AG08396 (cell line): ENCODE data around the gene LRRC46.

Experiments used
- DNase-seq: peaks from one replicate; pipeline ENCODE4 v3.0.0; 2012; ENCODE audit warnings: low spot score, mixed read lengths

LRRC46 gene

DNA sequence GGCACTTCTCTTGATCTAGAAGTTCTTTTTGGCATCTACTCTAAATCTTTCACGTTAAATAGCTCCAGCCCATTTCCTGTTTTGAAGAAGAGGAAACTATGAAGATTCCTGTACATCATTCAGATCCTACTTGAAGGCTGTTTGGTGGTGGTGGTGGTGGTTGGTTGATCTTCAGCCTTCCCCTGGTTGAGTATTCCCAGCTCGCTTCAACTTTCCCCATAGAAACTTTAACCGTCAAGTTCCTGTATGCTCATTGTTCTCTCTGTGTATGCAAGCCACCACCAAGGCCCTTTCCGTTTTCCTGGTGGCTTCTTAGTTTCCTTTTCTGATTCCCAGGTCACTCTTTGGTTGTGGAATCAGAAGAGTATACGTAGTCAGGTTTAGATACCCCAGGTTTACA, 3.3 kb downstream of the LRRC46 start:
- DNase-seq: no peak

DNA sequence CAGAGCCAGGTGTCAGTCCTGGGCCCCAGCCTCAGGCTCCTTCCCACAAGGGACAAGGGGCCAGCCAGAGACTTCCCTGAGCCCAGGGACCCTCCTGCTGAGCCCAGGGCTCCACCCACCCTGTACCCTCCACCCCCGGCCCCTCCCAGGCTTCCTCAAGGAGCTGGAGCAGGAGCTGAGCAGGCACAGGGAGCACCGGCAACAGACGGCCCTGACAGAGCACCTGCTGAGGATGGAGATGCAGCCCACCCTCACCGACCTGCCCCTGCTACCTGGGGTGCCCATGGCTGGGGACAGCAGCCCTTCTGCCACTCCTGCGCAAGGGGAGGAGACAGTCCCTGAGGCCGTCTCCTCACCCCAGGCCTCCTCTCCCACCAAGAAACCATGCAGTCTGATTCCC, 5.1 kb downstream of the LRRC46 start:
- DNase-seq: no peak

DNA sequence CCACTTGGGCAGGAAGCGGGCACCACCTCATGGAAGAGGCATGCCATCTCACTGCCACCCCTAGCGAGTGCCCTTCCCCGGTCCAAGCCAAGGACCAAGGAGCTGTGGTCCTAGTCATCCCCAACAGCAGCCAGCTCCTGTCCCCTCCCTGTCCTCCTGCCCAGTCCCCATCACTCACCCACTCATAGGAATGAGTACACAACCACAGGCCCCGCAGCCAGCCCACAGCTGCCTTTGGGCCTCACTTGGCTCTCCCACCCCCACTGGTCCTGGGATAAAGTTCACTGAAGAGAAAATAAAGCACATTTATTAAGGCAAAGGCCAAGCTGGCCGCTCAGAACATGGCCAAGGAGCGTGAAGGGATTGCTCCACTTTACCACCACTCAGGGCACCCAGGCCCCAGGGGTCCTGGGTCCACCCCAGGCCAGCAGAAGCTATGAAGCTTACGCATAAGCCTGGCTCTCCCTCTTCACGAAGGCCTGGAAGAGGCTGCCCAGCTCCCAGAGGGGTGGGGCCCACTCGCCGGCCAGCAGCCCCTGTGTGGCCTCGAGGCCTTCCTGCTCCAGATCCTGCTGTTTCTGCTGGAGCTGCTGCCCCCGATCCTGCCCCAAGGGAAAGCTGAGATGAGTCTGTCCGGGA, 6.0 kb downstream of the LRRC46 start:
- no peak for DNase-seq

DNA sequence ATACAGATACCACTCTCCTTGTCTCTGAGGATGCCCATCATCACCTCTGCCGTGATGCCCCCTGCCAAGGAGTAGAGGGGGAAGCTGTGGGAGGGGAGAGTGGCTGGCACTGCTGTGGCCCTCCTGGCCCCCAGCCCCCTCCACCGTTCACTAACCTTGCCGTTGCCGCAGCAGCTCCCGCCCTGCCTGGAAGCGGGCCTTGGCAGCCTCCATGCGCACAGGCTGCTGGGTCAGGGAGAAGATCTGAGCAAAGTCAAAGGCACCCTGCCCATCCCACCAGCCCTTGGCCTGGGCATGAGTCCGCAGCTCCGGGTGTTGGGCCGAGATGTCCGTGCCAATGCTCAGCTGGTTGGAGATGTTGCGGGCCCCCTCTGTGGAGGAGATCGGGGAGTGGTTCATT, 7.2 kb downstream of the LRRC46 start:
- no peak for DNase-seq

DNA sequence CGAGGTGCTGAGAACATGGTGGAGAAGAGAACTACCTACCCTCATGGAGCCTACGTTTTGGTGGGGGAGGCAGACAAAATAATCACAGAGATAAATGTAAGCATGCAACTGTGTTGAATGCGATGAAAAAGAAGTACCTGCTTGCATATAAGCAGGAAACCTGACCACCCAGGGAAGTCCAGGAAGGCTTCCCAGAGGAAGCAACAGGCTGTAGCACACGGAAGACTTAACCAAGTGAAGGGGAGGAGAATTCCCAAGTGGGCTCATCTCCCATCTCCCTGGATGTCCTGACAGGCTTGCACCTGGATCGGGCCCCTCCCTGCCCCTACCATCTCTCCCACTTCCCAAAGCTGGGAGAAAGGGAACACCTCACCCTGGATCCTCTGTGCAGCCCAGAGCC, 7.6 kb downstream of the LRRC46 start:
- DNase-seq: no peak

DNA sequence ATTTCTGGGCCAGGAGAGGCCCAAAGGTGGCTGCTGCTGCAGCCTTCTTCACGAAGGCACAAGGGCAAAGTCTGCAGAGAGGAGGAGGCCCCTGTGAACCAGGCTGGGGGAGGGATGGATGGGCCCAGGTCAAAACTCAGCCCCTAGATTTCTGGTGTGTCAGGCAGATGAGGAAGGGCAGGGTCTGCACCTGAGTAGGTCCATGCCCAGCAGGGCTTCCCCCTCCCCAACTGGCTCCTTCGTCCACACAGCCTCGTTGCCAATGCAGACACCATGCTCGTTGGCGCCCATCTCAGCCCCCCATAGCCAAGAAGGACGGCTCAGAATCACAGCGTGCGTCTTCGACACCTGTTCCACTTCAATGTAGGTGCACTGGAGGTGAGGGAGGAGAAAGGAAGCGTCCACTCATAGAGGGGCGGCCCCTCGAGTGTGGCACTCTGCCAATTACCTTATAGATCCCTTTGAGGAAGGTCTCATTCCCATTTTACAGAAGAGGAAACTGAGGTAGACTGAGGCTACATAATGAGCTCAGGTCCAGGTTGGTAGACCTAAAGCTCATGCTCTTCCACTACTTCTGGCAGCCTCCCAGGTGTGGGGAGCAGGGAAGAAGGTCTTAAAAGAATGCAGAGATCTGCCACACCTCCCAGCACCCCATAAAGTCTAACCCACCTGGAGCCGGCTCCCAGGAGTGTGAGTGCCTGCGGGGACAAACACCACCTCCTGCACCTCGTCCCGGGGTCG, 8.7 kb downstream of the LRRC46 start:
- no peak for DNase-seq

DNA sequence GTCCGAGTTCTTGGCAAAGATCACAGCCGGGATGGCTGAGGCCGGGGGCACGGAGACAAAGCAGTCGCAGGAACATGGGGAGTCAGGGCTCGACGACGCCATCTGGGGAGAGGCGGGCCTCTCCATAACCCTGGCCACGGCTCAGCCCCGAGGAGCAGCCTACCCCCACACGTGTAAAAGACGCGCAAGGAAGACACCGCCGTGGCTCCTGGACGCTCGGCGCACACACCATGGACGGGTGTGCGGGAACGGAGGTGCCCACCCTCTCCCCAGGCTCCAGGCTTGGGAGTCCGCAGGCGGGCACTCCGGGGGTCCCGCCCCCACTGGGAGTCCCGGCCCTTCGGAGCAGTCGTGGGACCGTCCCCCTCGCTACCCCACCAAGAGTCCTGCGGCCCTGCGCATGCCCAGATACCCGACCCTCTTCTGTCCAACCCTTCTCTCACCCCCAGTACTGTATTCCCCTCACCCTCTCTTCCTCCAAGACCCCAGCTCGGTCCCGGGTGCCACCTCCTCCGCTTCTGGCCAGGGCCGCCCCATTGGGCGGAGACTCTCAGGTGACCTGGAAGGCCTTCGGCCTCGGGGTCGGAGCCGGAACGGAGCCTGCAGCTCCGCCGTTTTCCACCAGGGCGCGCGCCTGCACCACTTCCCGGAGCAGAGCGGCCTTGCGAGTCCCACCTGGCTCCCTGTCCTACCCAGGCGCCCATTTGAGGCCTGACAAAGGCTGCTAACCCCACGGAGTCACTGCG, 9.4 kb downstream of the LRRC46 start, which contains the start of gene SCRN2:
TSS of gene SCRN2 (minus strand) at position 532 of the 746 bp plus-strand sequence. CDS start at position 102, 430 bp downstream.
- peak; percentile 91 for DNase-seq

DNA sequence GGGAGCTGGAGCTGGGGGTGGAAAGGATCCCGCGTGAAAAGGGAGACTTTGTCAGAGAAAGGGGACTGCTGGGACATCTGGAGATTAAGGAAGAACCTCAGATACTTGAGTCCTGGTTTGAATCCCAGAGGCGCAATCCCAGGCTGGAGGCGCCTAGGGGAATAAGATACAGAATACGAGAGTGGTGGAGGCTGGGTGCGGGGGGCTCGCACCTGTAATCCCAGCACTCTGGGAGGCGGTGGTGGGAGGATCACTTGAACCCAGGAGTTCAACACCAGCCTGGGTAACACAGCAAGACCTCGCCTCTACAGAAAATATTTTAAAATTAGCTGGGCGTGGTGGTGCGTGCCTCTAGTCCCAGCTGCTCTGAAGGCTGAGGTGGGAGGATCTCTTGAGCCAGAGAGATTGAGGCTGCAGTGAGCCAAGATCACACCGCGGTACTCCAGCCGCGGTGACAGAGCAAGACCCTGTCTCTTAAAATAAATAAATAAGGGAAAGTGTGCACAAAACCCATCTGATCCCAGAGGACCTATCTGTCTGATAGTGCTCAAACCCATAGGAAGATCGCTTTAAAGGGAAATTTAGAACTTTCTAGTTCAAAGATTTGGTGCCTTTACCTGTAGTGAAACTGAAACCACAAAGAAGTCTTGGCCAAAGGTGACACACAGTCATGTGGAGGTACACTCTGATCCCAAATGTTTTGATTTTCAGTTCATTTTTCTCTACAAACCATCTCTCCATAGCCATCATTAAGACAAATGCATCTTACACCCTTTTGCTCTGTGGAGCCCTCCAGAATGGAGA, 10.2 kb downstream of the LRRC46 start:
- DNase-seq: no peak

DNA sequence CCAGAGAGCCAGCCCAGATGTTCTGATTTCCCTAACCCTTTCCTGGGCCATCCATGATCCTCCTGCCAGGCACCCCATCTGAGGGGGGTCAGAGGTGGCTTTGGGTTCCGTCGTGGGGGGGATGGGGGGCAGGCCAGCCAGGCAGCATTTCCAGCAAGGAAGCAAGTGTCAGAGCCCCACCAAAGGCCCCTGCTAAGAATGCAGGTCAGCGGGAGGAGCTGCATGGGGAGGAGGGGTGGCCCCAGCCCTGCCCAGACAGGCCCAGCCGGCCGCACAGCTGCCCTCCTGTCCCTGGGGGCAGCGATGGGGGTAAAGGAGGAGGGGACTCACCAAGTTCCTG, 11.9 kb downstream of the LRRC46 start:
- no peak for DNase-seq

DNA sequence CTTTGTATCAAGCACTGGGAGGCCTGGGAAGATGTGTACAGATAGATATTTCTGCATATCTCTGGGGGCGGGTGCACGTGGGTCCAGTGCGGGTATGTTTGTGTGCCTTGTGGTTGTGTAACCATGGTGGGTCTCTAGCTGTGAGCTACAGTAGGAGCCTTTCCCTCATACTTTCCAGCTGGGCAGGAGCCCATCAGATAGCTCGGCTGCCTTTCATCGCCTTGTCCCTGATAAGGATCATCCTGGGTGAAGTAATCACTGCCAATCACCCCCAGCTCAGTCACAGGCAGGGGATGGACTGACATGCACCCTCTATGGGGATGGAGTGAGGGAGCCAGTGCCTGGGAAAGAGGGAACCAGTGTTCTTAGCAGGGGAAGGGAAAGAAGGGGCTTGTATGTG, 12.8 kb downstream of the LRRC46 start:
- DNase-seq: no peak

DNA sequence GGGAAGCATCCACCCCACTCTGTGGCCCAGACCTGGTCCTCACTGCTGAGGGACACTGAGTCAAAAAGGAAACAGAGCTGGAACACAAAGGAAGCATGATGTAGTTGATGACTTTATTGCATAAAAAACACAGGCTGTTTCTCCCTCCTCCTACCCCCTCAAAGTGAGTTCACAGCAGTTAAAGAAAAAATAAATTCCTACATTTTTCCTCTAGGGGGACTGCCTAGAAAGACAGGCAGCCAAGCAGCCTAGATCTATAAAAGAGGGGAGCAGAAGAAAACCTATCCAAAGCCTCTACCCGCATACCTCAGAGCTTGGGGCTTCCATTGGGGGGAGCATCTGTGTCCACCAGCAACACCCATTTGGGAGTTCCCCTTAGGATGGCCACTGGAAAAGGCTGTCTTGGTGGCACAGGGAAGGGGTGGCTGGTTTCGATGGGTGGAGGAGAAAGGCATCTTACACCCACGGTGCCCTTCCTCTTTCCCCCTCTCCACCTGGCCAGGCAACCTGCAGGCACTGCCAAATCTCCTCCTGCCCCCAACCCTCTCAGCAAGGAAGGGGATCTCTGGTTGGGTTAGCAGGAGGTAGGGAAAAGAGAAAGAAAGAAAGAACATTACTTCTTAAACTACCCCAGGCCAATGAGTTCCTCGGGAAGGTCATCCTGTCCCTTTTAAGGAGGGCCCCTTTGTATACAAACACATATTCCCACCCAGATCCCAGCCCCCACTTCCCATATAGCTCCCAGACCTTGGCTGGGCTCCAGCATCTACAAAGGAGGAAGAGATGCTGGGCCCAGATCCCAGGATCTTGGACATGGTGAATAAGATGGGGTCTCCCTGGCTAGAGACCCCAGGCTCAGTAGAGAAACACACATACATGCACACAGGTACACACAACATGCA, 13.6 kb downstream of the LRRC46 start:
- DNase-seq: peak; percentile 67

DNA sequence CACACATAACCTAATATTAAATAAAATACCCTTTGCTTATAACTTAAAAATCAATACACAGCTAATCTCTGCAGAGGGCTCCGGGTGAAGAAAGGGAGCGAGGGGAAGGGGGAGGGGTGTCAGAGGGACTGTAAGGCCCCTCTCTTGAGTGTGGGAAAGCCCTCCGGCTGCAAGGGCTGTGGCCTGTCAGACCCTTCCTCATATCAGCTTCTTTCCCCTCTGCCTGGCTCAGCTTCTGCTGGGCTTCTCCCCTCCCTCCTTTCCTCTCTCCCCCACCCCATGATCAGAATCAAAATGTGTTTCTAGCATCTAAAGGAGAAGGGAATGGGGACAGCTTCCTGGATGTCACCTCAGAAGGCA, 14.2 kb downstream of the LRRC46 start:
- DNase-seq: no peak

DNA sequence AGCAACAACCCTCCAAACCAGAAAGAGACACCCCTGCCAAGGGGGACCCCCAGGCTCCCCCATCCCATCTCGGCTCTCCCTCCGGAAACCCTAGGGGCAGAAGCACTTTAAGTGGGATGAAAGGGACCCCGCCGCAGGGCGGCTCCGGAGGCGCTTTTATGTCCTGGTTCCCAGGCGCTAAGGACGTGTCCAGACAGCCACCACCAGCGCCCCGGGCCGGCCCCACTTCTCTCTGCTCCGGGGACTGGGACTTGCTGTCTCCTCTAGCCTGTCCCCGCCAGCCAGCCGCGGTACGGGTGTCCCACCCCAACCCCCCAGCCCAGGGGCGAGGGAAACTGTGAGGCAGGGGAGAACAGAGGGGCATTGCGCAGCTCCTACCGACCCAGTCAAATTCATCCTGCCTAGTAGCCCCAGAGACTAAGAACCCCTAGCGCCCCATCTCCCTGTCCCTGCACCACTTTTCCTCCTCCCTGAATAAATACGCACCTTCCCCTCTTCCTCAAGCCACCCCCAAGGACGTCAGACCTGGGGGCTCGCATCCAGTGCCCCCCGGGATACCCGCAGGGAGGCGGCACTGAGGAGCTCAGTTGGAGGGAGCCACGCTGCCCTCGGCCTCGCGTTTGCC, 15.4 kb downstream of the LRRC46 start:
- no peak for DNase-seq

DNA sequence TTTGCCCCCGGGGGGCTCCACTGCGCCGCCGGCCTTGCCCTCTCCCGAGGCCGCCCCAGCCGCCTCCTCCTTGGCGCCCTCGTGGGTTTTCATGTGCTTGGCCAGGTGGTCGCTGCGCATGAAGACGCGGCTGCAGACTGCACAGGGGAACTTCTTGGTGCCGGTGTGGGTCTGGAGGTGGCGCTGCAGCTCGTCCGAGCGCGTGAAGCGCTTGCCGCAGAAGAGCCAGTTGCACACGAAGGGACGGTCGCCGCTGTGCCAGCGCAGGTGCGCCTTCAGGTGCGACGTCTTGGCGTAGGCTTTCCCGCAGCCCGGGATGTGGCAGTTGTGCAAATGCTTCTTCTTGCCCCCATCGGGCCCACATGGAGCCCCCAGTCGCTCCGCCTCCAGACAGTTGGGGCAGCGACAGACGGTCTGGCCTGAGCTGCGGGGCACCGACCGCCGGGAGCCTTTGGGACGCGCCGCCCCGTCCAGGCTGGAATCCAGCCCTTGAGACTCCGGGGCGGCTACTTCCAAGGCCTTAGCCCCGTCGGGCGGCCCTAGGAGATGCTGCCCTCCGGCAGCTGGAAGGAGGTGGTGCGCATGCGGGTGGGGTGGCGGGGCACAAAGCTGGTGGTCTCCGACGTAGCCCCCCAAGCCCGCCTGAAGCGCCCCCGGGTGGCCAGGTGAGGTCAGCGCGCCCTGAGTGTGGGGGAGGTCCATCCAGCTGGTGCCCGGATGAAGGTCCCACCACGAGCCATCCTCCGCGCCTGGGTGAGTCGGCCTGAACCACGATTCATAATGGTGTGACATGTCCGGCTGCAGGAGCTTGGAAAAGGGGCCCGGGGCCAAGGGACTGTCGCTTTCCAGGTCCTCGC, 16.1 kb downstream of the LRRC46 start:
- DNase-seq: no peak

DNA sequence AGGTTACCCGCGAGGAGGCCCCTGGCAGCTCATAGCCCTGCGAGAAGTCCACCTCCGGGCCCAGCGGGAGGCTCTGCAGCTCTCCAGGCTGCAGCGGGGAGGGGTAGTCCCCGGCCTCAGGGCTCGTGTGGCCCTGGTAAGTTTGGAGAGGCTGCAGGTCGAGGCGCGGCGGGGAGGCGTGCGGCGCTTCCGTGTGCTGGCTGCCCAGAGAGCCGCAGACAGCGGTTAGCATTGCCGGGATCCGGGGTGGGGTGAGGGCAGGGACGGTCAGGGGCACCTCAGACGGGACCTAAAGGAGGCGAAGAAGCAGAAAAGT, 16.7 kb downstream of the LRRC46 start:
- DNase-seq: no peak

DNA sequence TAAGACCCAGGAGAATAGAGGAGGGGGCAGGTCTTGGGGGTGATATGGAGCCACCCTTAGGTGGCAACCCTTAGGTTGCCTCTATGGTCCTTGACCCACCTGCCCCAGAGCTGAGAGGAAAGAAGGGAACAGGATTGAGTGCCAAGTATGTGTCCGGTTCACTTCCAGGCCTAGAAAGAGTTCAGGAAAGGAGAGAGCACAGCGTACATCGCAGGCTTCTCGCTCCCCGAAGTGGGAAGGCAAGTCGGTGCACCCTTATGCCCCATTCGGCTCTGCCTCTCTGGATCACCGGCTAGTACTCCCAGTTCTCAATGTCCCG, 18.9 kb downstream of the LRRC46 start:
- DNase-seq: no peak

DNA sequence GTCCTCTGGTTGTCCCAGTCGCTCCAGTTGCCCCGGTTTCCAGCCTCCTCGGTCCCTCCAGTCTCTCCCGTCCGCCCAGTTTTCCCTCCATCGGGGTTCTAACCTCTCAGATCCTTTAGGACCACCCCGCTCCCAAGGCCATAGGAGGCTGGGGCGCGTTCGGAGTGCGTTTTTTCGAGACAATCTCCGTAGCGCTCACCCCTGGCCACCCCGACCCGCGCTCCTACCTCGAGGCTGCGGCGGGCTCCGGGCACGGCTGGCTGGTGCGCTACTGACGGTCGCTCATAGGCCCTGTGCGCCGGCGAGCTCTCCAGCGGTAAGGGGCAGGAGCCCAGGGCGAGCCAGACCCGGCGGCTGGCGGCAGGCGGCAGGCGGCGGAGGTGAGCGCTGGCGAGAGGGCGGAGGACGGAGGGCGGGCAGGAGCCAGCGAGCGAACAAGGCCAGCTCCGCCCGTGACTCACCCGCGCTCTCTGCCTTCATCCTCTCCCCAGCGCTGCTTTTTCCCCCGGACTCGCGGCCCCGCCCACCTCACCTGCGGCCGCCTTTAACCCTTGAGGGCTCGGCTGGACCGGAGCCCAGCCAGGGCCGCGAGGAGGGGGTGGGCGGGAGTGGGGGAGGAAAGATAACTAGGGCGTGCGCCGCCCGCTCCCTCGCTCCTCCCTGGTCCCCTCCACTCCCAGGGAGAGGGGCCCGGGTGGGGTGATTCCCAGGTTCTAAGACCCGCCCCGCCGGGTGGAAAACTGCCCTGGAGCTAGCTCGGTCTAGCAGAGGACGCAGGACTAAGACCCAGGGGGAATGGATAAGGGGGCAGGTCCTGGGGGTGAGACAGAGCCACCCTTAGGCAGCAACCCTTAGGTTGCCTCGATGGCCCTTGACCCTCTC, 19.5 kb downstream of the LRRC46 start, which contains the start of gene SP6:
TSS of gene SP6 (minus strand) at position 472 of the 882 bp plus-strand sequence. CDS start 2,734 bp downstream, outside the sequence.
- DNase-seq: peak; percentile 87

DNA sequence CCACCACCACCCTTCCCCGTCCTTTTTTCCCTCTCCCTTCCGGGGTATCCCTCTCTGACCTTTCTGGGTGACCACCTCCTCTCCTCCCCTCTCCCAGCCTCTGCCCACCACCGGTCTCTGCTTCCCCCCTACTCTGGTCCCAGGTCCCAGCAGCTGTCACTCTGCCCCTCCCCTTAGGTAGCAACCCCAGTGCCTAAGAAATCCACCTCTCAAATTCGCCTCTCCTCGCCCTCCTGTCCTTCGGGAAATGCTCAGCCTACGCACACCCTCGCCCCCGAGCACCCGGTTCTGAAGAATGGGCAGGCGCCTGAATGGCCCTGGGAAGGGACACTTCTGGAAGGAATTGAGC, 20.3 kb downstream of the LRRC46 start:
- DNase-seq: no peak
